Retinal pigment epithelial cell (primary cell): ENCODE results near the gene PLXNB1.

Source experiments
- DNase-seq: peaks from one replicate; pipeline ENCODE4 v3.0.0-alpha.2; 2010; ENCODE audit warnings: low read depth
- H3K4me3 ChIP-seq: 2 replicates; pipeline ENCODE4 v1.5.1; 2011; ENCODE audit warnings: mild to moderate bottlenecking, low read length, control low read depth, moderate library complexity
- CTCF ChIP-seq: conservative IDR thresholded peaks from 2 replicates; pipeline ENCODE4 v1.5.1; 2011; ENCODE audit warnings: low read depth, low read length, control low read depth, inconsistent platforms

PLXNB1 gene

DNA sequence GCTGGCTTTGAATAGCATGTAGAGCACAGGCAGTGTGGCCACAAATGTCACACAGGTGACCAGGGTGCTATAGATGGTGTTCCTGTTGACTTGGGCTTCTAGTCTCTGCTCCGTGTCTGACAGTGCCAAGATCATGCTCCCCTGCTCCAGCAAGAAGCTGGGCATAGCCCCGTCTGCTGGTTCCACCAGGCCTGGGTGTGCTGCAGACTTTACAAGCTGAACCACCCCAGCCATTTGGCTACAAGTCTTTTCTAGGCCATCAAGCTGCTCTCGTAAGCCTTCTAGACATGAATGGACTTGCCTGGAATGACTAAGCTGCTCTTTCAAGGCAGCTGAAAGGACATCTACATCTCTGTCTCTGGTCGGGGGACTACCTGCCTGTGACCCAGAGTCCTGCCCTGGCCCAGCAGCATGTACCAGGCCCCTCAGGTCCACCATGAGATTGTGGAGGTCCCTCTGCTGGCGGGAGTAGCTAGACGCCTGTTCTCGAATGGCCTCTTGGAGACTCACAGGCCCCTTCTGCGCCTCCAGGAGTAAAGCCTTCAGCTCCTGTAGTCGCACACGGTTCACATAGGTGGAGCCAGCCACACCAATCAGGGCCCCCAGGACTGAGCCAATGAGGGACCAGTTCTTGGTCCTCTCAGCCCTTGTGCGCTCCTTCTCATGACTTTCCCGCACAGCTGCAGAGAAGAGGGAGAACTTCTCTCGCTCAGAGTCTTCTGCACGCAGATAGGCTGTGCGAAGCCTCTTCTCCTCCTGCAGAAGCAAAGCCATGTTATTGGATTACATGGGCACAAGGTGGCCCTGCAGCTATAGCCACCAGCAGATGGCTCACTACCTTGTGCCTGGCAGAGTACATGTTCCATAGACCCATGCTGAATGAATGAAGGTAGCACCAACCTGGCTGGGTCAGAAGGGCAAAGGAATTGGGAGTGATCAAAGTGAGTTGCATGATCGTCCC lies 2.8 kb upstream of the PLXNB1 start:
- peak; percentile 62 for DNase-seq
- peak; percentile 49 for TF ChIP-seq CTCF
- H3K4me3 ChIP-seq, result peak overlapping the region; percentile 54

- DNase-seq, result no peak
- no peak for TF ChIP-seq CTCF
- H3K4me3 ChIP-seq, result no peak overlapping the region
These were observed 1.5 kb upstream of the PLXNB1 start for GRCh38 chr3:48431224-48432029.

DNA sequence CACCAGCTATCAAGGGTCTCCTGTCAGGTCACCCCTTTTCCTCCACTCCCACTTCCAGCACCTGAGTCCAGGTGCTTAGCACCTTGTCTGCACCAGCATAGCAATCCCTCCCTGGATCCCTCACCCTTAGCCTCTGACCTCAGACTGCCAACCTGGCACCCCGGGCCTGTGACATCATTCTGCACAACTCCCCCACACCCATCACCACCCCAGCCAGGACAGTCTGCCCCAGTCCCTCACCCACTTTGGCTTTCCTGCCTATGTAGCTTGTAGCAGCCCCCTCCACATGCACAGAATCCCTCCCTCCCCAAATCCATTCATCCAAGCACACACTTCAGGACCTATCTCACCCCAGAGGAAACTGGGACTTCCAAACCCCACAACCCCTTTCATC lies 819 bp upstream of the PLXNB1 start:
- no peak for DNase-seq
- H3K4me3 ChIP-seq, result no peak overlapping the region
- TF ChIP-seq CTCF, result no peak

DNA sequence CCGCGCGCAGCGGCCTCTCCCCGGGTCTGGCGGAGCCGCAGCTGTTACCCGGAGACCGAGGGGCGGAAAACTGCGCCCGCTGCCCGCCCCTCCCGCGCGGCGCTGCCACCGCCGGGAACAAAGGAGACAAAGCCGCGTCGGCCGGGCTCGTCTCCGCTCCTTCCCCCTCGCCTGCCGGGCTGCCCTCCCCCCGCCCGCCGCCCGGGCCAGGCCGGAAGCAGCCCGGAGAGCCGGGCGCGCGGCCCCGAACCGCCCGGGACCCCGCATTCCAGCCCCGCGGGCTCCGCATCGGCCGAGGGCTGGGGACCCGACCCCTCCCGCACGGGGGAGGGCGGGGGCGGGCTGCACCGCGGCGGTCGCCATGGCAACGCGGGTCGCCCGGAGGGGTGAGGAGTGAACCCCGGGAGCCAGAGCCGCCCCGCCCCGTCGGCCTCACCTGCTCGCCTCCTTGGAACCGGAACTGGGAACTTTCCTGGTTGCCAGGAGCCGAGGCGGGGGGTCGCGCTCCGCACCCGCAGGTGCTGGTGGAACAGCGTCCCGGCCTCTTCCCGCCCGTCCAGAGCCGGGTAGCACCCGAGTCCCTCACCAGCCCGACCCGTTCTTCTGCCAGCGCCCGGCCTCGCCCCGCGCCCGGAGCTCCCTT lies 448 bp downstream of the PLXNB1 start:
- H3K4me3 ChIP-seq, result peak overlapping the region; percentile 69
- TF ChIP-seq CTCF, result no peak
- no peak for DNase-seq

GRCh38 chr3:48428572-48429316 lies 1.1 kb downstream of the PLXNB1 start:
- no peak for DNase-seq

More at GRCh38 chr3:48428572-48429316, 1.1 kb downstream of the PLXNB1 start:
- TF ChIP-seq CTCF, result no peak
- peak overlapping the region; percentile 69 for H3K4me3 ChIP-seq
